Fibroblast of skin of right quadriceps (primary cell): ENCODE measurements around the gene ICAM4.
"Not testable (repeated sequence)": the region's sequence is repeated elsewhere in the genome, so short reads cannot be mapped to it uniquely, and the experiment has no call there.

Experiments used
- DNase-seq: peaks from one replicate; pipeline ENCODE4 v3.0.0-alpha.2; 2013

The ICAM4 gene

GRCh38 chr19:10320602-10321416 is 34.1 kb downstream of the ICAM4 start:
- DNase-seq = no peak

- no peak for DNase-seq
Measured at GRCh38 chr19:10321417-10321797, 34.7 kb downstream of the ICAM4 start.

GRCh38 chr19:10321874-10322835 is 35.4 kb downstream of the ICAM4 start:
- no peak for DNase-seq

DNA sequence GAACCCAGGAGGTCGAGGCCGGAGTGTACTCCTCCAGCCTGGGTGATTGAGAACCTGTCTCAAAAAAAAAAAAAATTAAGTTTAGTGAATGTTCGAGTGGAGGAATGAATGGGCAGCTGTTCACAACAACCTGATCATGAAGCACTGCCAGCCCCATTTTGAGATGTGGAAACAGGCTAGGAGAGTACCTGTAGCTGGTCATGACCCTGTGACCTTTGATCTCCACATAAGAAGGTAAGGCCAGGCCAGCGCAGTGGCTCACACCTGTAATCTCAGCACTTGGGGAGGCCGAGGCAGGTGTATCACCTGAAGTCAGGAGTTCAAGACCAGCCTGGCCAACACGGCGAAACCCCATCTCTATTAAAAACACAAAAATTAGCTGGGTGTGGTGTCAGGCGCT is 39.0 kb downstream of the ICAM4 start:
- no peak for DNase-seq

GRCh38 chr19:10327793-10328192 is 41.0 kb downstream of the ICAM4 start:
- no peak for DNase-seq

DNA sequence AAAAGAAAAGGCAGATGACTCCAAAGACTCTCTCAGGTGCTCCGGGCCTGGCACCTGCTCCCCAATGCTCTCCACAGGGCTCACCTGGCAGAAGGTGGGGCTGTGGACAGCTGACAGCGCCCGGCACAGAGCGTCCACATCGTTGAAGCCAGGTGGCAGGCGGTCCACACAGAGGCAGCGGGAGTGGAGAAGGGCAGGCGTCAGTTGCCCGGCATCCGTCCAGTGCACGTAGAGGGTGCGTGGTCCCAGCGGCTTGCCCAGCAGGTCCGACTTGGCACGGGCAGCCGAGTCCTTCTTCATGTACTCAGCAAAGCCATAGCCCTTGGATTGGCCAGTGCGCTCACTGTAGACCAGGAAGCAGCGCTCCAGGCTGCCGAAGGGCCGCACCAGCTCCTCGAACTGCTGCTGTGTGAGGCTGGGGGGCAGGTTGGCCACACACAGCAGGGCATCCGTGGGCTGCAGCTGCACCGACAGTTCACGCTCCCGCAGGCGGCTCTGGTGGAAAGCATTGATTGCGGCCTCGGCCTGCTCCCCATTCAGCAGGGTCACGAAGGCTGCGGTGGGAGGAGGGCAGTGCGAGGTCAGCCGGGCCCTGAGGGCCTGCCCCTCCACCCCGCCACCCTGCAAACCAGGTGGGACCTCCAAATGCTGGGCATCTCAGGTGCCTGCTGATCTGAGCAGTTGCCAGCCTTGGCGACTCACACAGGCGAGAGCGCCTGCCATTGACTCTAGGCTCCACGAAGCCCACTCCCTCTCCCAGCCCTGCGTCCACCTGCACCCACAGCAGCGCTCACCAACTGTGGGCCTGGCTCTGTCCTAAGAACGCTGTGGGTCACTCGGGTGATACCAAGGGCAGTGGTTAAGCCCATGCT is 42.0 kb downstream of the ICAM4 start:
- no peak for DNase-seq

DNA sequence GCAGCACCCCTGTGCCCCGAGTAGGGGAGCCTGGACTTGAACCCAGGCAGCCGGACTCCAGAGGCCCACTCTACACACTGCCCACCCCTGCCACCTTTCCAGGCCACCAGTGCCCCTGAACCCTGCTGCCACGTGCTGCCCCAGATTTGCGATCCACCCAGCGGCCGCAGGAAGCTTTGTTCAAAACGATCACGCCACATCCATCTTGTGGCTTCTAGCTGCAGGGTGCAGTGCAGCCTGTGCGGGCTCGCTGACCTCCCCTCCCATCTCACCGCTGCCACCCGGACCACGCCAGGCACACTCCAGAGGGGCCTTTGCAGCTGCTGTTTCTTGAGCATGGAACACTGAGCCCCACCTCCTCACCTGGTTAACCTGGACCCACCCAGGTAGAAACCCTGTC is 42.8 kb downstream of the ICAM4 start:
- no peak for DNase-seq

- DNase-seq = no peak
Measured at GRCh38 chr19:10332158-10332964, 45.6 kb downstream of the ICAM4 start.

- peak; percentile 97 for DNase-seq
Measured at GRCh38 chr19:10332965-10333757, 46.4 kb downstream of the ICAM4 start, which contains the start of gene RAVER1. Gene RAVER1 (minus strand): TSS chr19:10333529. CDS start chr19:10333507, 22 bp downstream.

- no peak for DNase-seq
Measured at GRCh38 chr19:10333758-10334587, 47.2 kb downstream of the ICAM4 start.

- peak; percentile 85 for DNase-seq
Measured at GRCh38 chr19:10334588-10335351, 48.0 kb downstream of the ICAM4 start.

DNA sequence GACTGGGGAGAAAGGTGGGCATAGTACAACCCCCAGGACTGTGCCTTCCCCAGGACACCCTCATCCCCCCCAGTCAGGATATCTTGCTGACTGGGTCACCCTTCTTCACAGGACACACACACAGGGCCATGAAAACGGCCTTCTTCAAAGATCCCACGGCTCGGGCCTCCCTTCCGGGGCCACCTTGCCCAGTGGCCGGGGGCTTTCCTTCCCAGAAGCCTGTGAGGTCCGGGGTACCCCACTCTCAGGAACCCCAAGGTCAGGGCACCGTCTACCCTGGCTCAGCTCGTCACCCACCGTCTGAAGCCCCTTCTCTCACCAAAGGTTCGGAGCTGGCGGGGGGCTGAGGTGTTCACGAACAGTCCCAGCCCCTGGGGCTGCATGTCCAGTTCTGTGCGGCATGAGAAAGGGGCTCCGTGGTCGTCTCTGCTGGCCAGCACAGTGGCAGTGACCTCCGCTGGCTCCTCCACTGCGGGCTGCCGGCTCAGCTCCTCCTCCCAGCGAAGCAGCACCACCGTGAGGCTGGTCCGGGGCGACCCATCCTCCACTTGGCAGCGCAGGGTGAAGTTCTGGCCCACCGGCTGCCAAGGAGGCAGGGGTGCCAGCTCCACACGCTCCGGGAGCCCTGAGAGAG is 48.7 kb downstream of the ICAM4 start:
- no peak for DNase-seq

- not testable (repeated sequence) for DNase-seq
Measured at GRCh38 chr19:10336725-10337124, 50.0 kb downstream of the ICAM4 start.
